Activated CD4-positive, alpha-beta T cell treated with anti-CD3 and anti-CD28 coated beads, Interleukin-2, amount 50 U/mL, for 1 hour (primary cell): ENCODE measurements around the gene CISTR.

Experiments used
- DNase-seq: peaks from one replicate; pipeline ENCODE4 v3.0.0-alpha.2; 2020

Gene CISTR

DNA sequence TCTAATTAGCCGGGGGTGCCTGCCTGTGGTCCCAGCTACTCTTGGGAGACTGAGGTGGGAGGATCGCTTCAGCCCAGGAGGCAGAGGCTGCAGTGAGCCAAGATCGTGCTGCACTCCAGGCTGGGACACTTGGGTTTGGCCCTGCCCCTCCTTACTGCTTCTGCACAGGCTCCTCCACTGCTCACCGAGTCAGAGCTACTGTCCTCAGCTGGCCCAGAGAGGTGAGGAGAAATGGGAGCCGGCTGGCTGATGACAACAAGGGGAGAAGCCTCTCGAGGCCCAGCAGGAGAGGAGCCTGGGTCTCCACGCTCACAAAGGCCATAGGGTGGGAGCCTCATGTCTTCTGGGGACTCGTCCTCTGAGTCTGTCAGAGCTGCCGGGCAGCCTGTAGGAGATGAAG lies 38.3 kb downstream of the CISTR start:
- DNase-seq = no peak

DNA sequence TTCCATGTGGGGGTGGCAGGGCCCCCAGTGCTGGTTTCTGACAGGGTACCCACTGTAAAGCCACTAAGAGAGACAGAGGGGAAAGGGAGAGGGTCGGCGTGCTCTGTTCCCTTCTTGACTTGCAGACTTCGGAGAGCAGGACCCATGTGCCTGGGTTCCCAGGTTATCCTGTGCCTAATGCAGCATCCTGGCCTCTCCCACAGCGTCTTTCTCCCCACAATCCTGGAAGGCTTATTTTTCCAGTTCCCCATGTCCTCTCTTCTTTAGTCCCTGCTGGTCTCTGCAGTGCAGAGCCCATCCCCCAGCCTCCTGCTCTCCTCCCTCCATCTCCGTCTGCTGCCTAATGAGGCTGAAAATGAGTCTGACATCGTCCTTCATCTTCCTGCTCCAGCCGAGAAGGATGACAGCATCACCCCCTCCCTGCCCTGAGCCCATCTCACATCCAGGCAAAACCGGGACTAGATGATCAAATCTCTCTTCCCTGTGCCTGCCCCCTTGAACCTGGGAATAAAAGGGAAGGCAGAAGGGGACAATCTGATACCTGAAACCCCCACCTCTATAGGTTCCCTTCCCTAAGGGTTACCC lies 39.6 kb downstream of the CISTR start:
- DNase-seq = no peak

DNA sequence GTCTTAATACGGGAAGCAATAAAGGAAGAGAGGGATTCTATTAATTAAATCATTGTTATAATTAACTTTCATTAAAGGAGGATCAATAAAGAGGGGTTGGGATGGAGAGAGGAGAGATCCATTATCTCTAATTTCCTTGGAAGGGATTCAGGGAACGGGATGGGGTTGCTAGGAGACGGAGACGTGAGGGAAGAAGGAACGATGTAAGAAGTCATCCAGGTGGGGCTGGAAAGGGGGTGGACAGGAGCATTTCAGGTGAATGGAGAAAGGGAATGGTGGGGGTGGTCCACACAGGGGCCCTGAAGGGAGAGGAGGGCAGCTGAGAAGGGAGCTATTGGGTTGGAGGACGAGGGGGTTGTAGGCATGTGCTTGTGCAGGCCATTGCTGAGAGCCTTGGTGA lies 41.7 kb downstream of the CISTR start:
- DNase-seq = no peak

DNA sequence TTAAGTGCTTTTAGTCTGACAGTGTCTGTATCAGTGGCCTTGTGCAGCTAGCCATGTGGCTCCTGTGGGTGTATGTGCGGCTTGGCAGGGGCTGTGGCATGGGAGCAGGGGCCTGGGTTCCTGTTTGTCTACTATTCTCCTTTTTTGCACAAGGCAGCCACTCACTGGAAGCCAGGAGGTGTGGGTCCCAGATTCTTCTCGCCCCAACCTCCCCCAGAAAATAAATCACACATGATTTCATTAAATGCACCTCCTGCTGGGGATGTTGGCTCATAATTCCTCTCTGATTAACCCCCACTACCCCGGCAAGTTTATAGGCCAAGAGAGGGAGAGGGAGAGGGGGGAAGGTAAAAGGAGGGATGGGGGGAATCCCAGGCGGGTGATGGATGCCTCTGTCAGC lies 42.1 kb downstream of the CISTR start:
- DNase-seq = no peak

DNA sequence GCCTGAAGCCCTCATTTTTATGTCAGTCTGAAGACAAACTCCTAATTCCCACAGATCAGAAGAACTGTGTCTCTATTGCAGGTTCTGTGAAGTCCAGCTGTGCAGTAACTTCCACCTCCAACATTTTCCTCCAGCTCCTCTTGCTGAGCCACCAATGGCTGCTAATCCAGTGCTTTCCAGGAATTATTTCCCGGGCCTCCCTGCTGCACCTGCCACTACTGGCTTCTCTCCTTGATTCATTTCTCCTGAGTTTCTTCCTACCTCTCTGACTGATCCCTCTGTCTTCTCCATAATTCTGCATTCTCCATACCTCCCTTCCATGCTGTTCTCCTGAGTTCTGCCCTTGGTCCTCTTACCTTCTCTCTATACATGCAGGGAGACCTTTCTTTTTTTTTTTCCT lies 45.7 kb downstream of the CISTR start:
- DNase-seq = no peak

DNA sequence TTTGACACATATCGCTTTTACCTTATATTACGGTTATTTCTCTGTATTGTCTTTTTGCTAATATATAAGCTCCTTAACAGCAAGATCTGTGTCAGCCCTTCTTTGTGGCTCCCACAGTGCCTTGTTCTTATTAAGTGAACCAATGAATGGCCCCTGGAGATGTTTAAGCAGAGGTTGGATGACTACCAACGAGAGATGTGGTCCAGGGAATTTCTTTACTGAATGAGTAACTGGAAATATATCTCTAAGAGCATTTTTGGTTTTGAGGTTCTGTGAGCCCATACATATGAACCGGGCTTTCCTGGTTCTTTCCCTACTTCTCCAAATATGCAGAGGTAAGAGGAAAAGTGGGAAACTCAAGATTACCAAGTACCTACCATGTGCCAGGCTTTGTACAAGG lies 48.0 kb downstream of the CISTR start:
- no peak for DNase-seq

DNA sequence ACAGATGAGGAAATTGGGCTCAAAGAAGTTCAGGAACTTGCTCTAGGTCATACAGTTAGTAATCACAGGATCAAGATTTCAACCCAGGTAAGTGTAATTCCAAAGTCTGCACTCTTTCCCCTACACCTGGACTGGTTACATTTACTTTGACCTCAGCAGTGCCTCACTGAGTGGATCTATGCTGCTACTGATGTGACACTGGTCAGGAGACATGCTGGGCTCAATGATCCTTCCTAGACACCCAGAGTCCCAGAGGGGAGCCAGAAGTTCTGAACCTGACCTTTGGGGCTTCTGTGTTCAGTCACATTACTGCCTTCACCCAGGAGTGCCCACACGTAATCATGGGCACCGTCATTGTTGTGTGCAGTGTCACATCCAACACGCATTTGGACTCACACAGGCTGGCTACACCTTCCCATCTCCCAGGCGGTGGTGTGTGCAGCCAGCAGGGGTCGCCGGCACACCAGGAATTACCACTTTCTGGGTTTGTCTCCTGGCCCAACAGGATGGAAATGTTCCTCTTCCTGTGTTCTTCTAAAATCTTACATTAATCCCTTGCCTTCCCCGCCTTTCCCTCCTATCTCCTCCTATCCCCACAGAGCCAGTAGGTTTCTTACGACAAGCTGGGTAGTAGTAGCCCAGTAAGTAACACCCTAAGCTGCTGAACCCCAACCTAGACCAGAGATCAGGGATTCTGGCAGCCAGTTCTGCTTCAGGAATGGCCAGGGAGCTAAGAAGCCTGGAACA lies 50.1 kb downstream of the CISTR start:
- DNase-seq = peak; percentile 74

DNA sequence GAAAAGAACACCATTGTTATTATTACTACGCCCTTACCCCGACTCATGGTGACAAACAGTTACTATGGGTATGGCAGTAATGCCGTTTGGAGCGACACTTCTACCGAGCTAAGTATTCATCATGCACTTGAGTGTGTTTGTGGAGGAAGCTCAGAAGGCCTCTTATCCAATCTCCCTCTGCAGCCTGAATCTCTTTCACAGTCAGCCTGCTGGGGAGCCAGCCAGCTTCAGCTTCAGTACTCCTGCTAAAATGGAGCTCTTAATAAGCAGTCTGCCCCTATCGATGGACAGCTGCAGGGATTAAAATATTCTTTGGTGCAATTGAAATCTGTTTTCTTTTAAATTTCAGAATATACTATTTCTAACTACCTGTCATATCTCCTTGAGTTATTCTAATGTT lies 51.2 kb downstream of the CISTR start:
- DNase-seq = no peak

DNA sequence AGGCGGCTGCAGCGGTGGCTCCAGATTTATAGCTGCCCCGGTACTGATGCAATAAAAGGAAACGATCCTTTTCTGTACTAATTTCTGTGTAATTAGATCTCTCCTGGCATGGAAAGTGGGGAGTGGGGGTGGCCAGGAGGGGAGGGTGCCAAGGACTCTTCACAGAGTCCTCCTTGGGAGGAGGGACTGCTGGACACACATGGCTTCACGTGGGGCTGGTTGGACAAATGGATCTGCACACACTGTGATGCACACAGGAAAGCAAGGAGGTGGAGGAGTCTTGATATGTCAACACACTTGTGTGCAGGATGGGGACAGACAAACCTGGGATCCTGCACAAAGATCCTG lies 52.1 kb downstream of the CISTR start:
- DNase-seq = no peak

DNA sequence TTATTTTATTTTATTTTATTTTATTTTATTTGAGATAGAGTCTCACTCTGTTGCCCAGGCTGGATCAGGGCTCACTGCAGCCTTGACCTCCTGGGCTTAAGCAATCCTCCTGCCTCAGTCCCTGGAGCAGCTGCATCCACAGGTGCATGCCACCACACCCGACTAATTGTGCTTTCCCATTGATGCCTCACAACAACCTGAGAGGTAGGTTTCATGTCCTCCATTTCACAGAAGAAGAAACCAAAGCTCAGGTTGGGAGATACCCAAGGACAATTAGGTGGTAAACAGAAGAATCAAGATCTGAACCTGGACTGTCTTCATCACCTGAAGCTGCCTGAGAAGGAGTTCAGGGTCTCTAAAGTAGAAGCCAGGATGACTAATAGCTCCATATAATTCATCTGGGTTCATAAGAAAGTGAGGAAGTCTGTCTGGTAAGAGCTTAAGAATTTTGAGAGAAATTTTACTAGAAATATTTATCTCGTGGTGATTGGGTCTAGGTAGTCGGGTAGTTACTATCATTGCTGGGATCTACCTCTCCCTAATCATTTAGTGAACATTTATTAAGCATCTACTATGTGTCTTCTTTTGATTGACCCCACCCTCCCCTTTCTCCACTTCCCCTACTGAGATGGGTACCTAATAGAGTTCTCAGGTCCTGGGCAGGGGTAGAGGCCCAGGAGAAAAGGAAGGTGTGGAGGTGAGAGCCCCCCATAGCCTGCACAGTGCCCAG lies 52.7 kb downstream of the CISTR start:
- no peak for DNase-seq

DNA sequence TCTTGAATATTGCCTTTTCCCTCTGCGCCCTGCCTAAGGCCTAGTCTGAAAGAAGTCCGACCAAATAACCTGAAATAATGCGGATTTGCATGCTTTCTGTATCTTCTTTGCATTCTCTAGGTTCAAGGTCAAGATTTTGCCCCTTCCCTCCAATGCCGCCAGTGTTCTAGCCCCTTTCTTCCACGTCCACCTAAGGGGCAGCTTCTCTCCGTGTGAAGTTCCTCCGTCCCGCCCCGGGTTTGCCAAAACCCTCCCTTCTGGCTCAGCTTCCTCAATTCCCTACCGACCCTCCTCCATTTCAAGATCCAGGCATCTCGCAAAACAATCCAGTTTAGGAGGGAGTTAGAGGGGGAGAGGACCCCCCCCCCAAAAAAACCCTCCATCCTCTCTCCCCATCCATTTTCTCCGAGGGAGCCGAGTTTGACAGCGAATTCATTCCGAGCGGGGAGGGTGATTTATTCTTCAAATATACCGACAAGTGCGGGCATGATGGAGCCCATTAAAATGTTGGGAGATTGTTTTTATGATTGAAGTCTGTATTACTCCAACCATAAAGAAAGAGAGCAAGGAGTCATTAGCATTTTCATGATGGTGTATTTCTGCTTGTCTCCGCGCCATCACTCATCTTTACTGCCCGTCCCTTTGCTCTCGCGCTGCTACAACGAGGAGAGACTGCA lies 55.0 kb downstream of the CISTR start:
- no peak for DNase-seq
